HepG2 (cell line): ENCODE measurements around the gene WWC2.

ENCODE experiments used
- ATF7 ChIP-seq, 2 experiments: fragments of 450-650 bp in 1 of 2; sonication (generic) in 1 of 2; formaldehyde crosslinking in 1 of 2; IDR thresholded peaks; 2 replicates each; pipeline versions ENCODE4 v1.4.0 to v1.6.1; 2016 to 2020; ENCODE audit warnings: antibody characterized with exemption in 1 of 2, mild to moderate bottlenecking in 1 of 2, missing genetic modification reagents in 1 of 2
- BRD4 ChIP-seq: sonication (generic); formaldehyde crosslinking; IDR thresholded peaks from 2 replicates; pipeline ENCODE4 v1.4.0; 2020; ENCODE audit warnings: missing genetic modification reagents
- CTCF ChIP-seq: sonication (generic); formaldehyde crosslinking; IDR thresholded peaks from 2 replicates; pipeline ENCODE4 v1.5.0; 2020; ENCODE audit warnings: mild to moderate bottlenecking, missing genetic modification reagents, moderate library complexity
- HNF4A ChIP-seq: sonication (generic); formaldehyde crosslinking; IDR thresholded peaks from 2 replicates; pipeline ENCODE4 v1.4.0; 2020; ENCODE audit warnings: missing genetic modification reagents
- HNRNPH1 ChIP-seq: fragments of 200-400 bp; formaldehyde crosslinking; optimal IDR thresholded peaks from 2 replicates; pipeline ENCODE3; 2017; ENCODE audit warnings: mild to moderate bottlenecking, low read depth, low read length
- HOXD1 ChIP-seq: sonication (generic); formaldehyde crosslinking; IDR thresholded peaks from 2 replicates; pipeline ENCODE4 v1.5.0; 2020; ENCODE audit warnings: missing genetic modification reagents
- JUND ChIP-seq: sonication (generic); formaldehyde crosslinking; IDR thresholded peaks from 2 replicates; pipeline ENCODE4 v1.8.0; 2022; ENCODE audit warnings: mild to moderate bottlenecking, missing genetic modification reagents
- MBD4 ChIP-seq: IDR thresholded peaks from 2 replicates; pipeline ENCODE4 v1.6.1; 2012; ENCODE audit warnings: low read length, inconsistent platforms, borderline replicate concordance
- NR2C2 ChIP-seq: sonication (generic); formaldehyde crosslinking; IDR thresholded peaks from 2 replicates; pipeline ENCODE4 v1.4.0; 2020; ENCODE audit warnings: missing genetic modification reagents, mild to moderate bottlenecking, moderate library complexity, borderline replicate concordance
- PAXIP1 ChIP-seq: sonication (generic); formaldehyde crosslinking; conservative IDR thresholded peaks from 2 replicates; pipeline ENCODE4 v1.4.0; 2020; ENCODE audit warnings: mild to moderate bottlenecking, missing genetic modification reagents, moderate library complexity
- RFX5 ChIP-seq: IDR thresholded peaks from 2 replicates; pipeline ENCODE4 v1.6.1; 2011; ENCODE audit warnings: low read depth, low read length, improper control_type of control experiment
- STAG1 ChIP-seq: sonication (generic); formaldehyde crosslinking; IDR thresholded peaks from 2 replicates; pipeline ENCODE4 v1.4.0; 2020; ENCODE audit warnings: missing genetic modification reagents
- ZNF446 ChIP-seq: sonication (generic); formaldehyde crosslinking; IDR thresholded peaks from 2 replicates; pipeline ENCODE4 v1.5.0; 2020; ENCODE audit warnings: mild to moderate bottlenecking, missing genetic modification reagents
- ZNF629 ChIP-seq: sonication (generic); formaldehyde crosslinking; conservative IDR thresholded peaks from 2 replicates; pipeline ENCODE4 v1.5.0; 2020; ENCODE audit warnings: missing genetic modification reagents

- TF ChIP-seq CTCF (CRISPR knock-in tag) (no peak), ZNF629 (CRISPR knock-in tag) (no peak), BRD4 (CRISPR knock-in tag) (no peak), HOXD1 (CRISPR knock-in tag) (no peak), JUND (CRISPR knock-in tag) (no peak), STAG1 (CRISPR knock-in tag) (no peak), HNRNPH1 (no peak), ZNF446 (no peak), NR2C2 (no peak), ATF7 (IDR thresholded peaks at IDR 0.05) (no peak), ATF7 (CRISPR knock-in tag; IDR thresholded peaks at IDR 0.05) (no peak), MBD4 (no peak), PAXIP1 (CRISPR knock-in tag) (no peak), HNF4A (CRISPR knock-in tag) (no peak), RFX5 (no peak)
These were observed 153.9 kb downstream of the WWC2 start for GRCh38 chr4:183252959-183253358.
